ENCODE results near the gene ADIPOQ. TPM values are rescaled to one million over a fixed set of nuclear protein-coding genes. Genes with fewer than 3 reads are reported as not detected.
"Not testable (repeated sequence)": the region's sequence is repeated elsewhere in the genome, so short reads cannot be mapped to it uniquely, and the experiment has no call there.

Gene ADIPOQ
- total RNA-seq, 4 donors from 2014 or later: 0.17 to 0.84 (median 0.49) TPM

DNA sequence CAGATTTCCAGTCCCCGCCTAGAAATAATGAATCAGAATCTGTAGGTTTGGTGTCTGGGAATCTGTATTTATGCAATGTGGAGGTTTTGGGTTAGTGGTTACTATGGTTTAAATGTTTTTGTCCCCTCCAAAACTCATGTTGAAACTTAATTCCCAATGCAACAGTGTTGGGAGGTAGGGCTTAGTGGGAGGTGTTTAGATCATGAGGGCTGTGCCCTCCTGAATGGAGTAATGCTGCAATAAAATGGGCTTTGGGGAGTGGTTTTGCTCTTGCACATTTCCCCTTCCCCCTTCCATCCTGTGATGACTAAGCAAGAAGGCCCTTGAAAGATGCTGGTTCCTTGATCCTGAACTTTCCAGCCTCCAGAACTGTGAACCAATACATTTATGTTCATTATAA, 27.1 kb upstream of the ADIPOQ start:
- intact Hi-C loops (cut with DNase I): no loop called here
- H3K27me3 ChIP-seq: peaks cover 0 to 16% (median 0%) of the 10 kb centered on the region in 4 donors
- no peaks in the 10 kb centered on the region for H3K36me3 ChIP-seq
- no peak overlapping the region for H3K27ac ChIP-seq (replicated peaks in 1 of 4)
- H3K4me1 ChIP-seq: no peaks in the 10 kb centered on the region
- no peak for DNase-seq (ENCODE audit: extremely low spot score)
- TF ChIP-seq EP300 (IDR thresholded peaks at IDR 0.05) (no peak), POLR2A (IDR thresholded peaks at IDR 0.05; ENCODE audit: low read depth) (no peak)
- TF ChIP-seq, protein P1, sequence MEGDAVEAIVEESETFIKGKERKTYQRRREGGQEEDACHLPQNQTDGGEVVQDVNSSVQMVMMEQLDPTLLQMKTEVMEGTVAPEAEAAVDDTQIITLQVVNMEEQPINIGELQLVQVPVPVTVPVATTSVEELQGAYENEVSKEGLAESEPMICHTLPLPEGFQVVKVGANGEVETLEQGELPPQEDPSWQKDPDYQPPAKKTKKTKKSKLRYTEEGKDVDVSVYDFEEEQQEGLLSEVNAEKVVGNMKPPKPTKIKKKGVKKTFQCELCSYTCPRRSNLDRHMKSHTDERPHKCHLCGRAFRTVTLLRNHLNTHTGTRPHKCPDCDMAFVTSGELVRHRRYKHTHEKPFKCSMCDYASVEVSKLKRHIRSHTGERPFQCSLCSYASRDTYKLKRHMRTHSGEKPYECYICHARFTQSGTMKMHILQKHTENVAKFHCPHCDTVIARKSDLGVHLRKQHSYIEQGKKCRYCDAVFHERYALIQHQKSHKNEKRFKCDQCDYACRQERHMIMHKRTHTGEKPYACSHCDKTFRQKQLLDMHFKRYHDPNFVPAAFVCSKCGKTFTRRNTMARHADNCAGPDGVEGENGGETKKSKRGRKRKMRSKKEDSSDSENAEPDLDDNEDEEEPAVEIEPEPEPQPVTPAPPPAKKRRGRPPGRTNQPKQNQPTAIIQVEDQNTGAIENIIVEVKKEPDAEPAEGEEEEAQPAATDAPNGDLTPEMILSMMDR (IDR thresholded peaks at IDR 0.05): no peak
- no peaks in the 10 kb centered on the region for H3K9me3 ChIP-seq
- no peak overlapping the region for H3K4me3 ChIP-seq
- WGBS: 100% methylated on average over 1 of the region's 1 CpG

DNA sequence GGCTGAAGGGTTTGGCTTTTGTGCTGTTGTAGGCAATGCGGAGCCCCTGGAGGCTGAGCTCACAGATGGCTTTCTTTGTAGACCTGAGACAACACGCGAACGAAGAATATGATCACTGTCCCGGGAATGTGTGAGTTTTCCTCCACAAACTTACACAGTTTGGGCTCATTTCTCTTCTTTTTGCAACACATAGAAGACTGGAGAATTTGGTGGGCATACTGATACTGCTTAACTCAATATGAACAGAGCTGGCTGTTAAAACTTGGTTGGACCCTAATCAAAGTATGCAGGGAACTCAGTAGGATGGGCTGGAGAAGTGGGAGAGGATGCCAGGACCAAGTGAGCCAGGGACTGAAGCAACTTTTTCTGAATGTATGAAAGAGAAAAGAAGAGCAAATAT, 24.0 kb upstream of the ADIPOQ start:
- Histone ChIP-seq H3K27ac (replicated peaks in 1 of 4) (no peak overlapping the region), H3K9me3 (no peaks in the 10 kb centered on the region), H3K4me1 (no peaks in the 10 kb centered on the region), H3K27me3 (peaks cover 0 to 6% (median 0%) of the 10 kb centered on the region in 4 donors), H3K4me3 (no peak overlapping the region), H3K36me3 (no peaks in the 10 kb centered on the region)
- TF ChIP-seq POLR2AphosphoS5 (IDR thresholded peaks at IDR 0.05): no peak
- TF ChIP-seq, protein P1 (IDR thresholded peaks at IDR 0.05): no peak
- TF ChIP-seq POLR2A (IDR thresholded peaks at IDR 0.05; ENCODE audit: low read depth): no peak
- TF ChIP-seq EP300 (IDR thresholded peaks at IDR 0.05): no peak
- no peak for DNase-seq (ENCODE audit: extremely low spot score)
- intact Hi-C loops (cut with DNase I): no loop called here
- 93% methylated on average over 5 of the region's 5 CpGs for WGBS

DNA sequence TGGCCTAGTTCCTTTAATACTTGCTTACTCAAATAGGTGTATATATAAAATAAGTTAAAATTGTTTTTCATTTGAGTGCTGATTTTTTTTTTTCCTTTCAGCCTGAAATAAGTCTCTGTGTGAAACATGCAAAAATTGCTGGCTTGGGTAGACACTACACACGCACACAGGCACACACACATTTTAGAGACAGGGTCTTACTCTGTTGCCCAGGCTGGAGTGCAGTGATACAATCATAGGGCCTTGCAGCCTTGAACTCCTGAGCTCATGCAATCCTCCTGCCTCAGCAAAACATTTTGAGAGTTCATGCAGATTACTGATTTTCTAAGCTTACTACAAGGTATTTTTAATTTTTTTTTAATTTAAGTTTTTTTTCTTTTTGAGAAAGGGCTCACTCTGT, 23.6 kb upstream of the ADIPOQ start:
- 91% methylated on average over 1 of the region's 1 CpG for WGBS
- Histone ChIP-seq H3K4me3 (no peak overlapping the region), H3K9me3 (no peaks in the 10 kb centered on the region), H3K27ac (replicated peaks in 1 of 4) (no peak overlapping the region), H3K36me3 (no peaks in the 10 kb centered on the region), H3K4me1 (no peaks in the 10 kb centered on the region), H3K27me3 (peaks cover 0 to 3% (median 0%) of the 10 kb centered on the region in 4 donors)
- intact Hi-C loops (cut with DNase I): no loop called here
- no peak for TF ChIP-seq POLR2AphosphoS5 (IDR thresholded peaks at IDR 0.05)
- no peak for TF ChIP-seq EP300 (IDR thresholded peaks at IDR 0.05)
- TF ChIP-seq, protein P1 (IDR thresholded peaks at IDR 0.05): no peak
- TF ChIP-seq POLR2A (IDR thresholded peaks at IDR 0.05; ENCODE audit: low read depth): no peak
- no peak for DNase-seq (ENCODE audit: extremely low spot score)

DNA sequence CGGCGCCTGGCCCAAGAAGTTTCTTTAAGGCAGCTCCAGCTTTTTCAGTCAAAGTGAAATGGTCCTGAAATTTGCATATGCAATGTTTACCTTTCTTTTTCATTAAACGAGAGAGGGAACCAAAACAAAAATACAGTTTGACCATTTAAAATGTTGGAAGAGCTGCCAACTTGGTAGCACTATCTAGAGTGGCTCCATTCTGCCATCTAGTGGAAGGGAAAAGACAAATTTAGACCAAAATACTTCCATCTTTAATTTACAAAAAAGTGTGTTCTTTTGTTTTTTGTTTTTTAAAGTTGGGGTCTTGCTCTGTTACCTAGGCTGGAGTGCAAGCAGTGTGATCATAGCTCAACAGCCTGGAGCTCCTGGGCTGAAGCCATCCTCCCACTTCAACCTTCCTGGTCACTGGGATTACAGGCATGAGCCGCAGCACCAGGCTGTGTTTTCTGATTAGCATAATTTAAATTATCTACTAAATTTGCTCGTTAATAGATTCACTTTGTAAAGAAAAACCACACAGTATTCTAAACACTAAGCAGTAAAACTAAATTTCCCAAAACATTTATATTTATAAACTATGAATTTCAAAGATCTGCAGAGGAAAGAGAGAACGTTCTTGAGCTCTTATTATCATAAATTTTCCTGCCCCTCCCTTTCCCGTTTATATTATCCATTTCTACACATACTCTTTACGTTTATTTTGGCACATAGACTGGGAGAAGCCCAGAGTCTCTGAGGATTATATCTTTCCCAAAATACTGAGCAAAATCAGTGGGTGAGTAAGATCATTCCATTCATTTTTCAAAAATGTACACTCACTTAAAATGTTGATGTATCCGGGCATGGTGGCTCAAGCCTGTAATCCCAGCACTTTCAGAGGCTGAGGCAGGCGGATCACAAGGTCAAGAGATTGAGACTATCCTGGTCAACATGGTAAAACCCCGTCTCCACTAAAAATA, 20.8 kb upstream of the ADIPOQ start:
- Histone ChIP-seq H3K36me3 (no peaks in the 10 kb centered on the region), H3K4me1 (peaks cover 5 to 22% (median 16%) of the 10 kb centered on the region in 4 donors), H3K9me3 (no peaks in the 10 kb centered on the region), H3K27ac (replicated peaks in 1 of 4) (no peak overlapping the region), H3K27me3 (peaks cover 0 to 25% (median 17%) of the 10 kb centered on the region in 4 donors), H3K4me3 (no peak overlapping the region)
- WGBS: 47% methylated on average over 11 of the region's 11 CpGs
- intact Hi-C loops (cut with DNase I): loop anchor here (5.0 kb wide), 2 partner anchors 204 to 839 kb away; no protein-coding TSS in a partner anchor
- DNase-seq (ENCODE audit: extremely low spot score): no peak
- no peak for TF ChIP-seq POLR2AphosphoS5 (IDR thresholded peaks at IDR 0.05)
- TF ChIP-seq, protein P1 (IDR thresholded peaks at IDR 0.05): peak; percentile 52 to 69 (median 60)

DNA sequence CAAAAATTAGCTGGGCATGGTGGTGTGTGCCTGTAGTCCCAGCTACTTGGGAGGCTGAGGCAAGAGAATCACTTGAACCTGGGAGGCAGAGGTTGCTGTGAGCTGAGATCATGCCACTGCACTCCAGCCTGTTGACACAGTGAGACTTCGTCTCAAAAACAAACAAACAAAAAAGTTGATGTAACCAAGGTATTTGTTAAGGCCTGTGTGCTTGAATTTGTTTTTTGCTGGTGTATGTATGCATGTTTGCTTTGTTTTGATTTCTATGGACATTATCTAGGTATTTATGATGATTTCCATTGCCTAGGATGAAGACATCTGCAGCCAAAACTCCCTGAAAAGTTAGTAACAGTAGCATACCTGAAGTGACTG, 20.1 kb upstream of the ADIPOQ start:
- not testable (repeated sequence) for H3K4me3 ChIP-seq; DNase-seq (ENCODE audit: extremely low spot score); H3K9me3 ChIP-seq; H3K36me3 ChIP-seq; H3K27ac ChIP-seq (replicated peaks in 1 of 4)
- 79% methylated on average over 1 of the region's 1 CpG for WGBS
- intact Hi-C loops (cut with DNase I): loop anchor here (5.0 kb wide), 2 partner anchors 205 to 840 kb away; no protein-coding TSS in a partner anchor
- peaks cover 6 to 25% (median 20%) of the 10 kb centered on the region in 4 donors for H3K4me1 ChIP-seq
- H3K27me3 ChIP-seq: peaks cover 0 to 25% (median 17%) of the 10 kb centered on the region in 4 donors

Data from esophagus muscularis mucosa (tissue), 4 donors.